PC-9 (cell line): ENCODE results near the gene PUS7. TPM values are rescaled to one million over a fixed set of nuclear protein-coding genes. Genes with fewer than 3 reads are reported as not detected.

ENCODE experiments used
- BruUV-seq: library from RNA; stranded (reverse); fragments of 400-500 nt; replicated peaks from 2 replicates; lab custom pipeline; 2021; lab: Mats Ljungman, UMichigan
- CTCF ChIA-PET: fragments of 300-600 bp; sonication (Branson Sonifier 250); formaldehyde crosslinking; loops from one replicate; lab custom pipeline; 2022; ENCODE audit warnings: antibody characterized with exemption; lab: Charles Lee
- POLR2A ChIA-PET: fragments of 300-600 bp; sonication (Branson Sonifier 250); formaldehyde crosslinking; loops from one replicate; lab custom pipeline; 2022; ENCODE audit warnings: antibody characterized with exemption; ENCODE audit not compliant: unreplicated experiment; lab: Charles Lee
- DNase-seq, 2 experiments: peaks; one replicate each; pipeline versions ENCODE4 v3.0.0 to v3.0.0-alpha.2; 2015 to 2022; ENCODE audit warnings: mixed read lengths in 1 of 2
- H2AFZ ChIP-seq: fragments of 200-600 bp; sonication (generic); 2 replicates; pipeline ENCODE4 v1.8.1; 2017; ENCODE audit warnings: antibody characterized with exemption
- H3F3A ChIP-seq: fragments of 200-600 bp; sonication (generic); 2 replicates; pipeline ENCODE4 v1.8.1; 2017; ENCODE audit warnings: antibody characterized with exemption, mild to moderate bottlenecking, low read depth; ENCODE audit not compliant: insufficient read depth
- H3K27ac ChIP-seq: fragments of 200-600 bp; sonication (generic); 2 replicates; pipeline ENCODE4 v1.6.1; 2016; ENCODE audit warnings: mixed run types
- H3K27me3 ChIP-seq: fragments of 200-600 bp; sonication (generic); 2 replicates; pipeline ENCODE4 v1.6.1; 2016; ENCODE audit warnings: low read depth, mixed run types; ENCODE audit not compliant: insufficient read depth
- H3K36me3 ChIP-seq: fragments of 200-600 bp; sonication (generic); 2 replicates; pipeline ENCODE4 v1.6.1; 2016; ENCODE audit warnings: low read depth, mixed run types
- H3K4me1 ChIP-seq: fragments of 200-600 bp; sonication (generic); replicated peaks from 2 replicates; pipeline ENCODE4 v1.6.1; 2016; ENCODE audit warnings: mixed run types; ENCODE audit not compliant: insufficient read depth
- H3K4me2 ChIP-seq: fragments of 200-600 bp; sonication (generic); 2 replicates; pipeline ENCODE4 v1.6.1; 2017; ENCODE audit warnings: mixed run types
- H3K4me3 ChIP-seq: fragments of 200-600 bp; sonication (generic); 2 replicates; pipeline ENCODE4 v1.6.1; 2016; ENCODE audit warnings: mixed run types
- H3K79me2 ChIP-seq: fragments of 200-600 bp; sonication (generic); 2 replicates; pipeline ENCODE4 v1.6.1; 2017; ENCODE audit warnings: low read depth, mixed run types
- H3K9me2 ChIP-seq: fragments of 200-600 bp; sonication (generic); 2 replicates; pipeline ENCODE4 v1.8.1; 2017; ENCODE audit warnings: mild to moderate bottlenecking; ENCODE audit not compliant: insufficient read depth
- H3K9me3 ChIP-seq: fragments of 200-600 bp; sonication (generic); 2 replicates; pipeline ENCODE4 v1.8.1; 2016; ENCODE audit warnings: low read depth; ENCODE audit not compliant: insufficient read depth
- H4K20me1 ChIP-seq: fragments of 200-600 bp; sonication (generic); 2 replicates; pipeline ENCODE4 v1.8.1; 2017; ENCODE audit not compliant: insufficient read depth
- CTCF ChIP-seq: fragments of 200-600 bp; sonication (generic); conservative IDR thresholded peaks from 2 replicates; pipeline ENCODE4 v1.6.1; 2017; ENCODE audit warnings: mixed run types, antibody characterized with exemption, mild to moderate bottlenecking, moderate library complexity
- EZH2 ChIP-seq: fragments of 200-600 bp; sonication (generic); IDR thresholded peaks from 2 replicates; pipeline ENCODE4 v1.8.0; 2017; ENCODE audit warnings: antibody characterized with exemption, low read depth
- intact Hi-C: fragments of 100-400 bp; cut with micrococcal nuclease; formaldehyde crosslinking; loops from one replicate; pipeline ENCODE4 v1.10.0; 2022; ENCODE audit not compliant: unreplicated experiment
- total RNA-seq: library from RNA; stranded (reverse); gene quantifications from 2 replicates; pipeline ENCODE4 v1.2.3, GENCODE V29; 2021

The PUS7 gene
- total RNA-seq, 1 experiment from 2014 or later = 25.0 TPM

GRCh38 chr7:105408791-105409410 is 113.2 kb downstream of the PUS7 start:
- H3K36me3 ChIP-seq = no peaks in the 10 kb centered on the region
- no peak overlapping the region for H2AFZ ChIP-seq
- H3K9me3 ChIP-seq = no peaks in the 10 kb centered on the region
- H3F3A ChIP-seq = no peaks in the 10 kb centered on the region
- no peak overlapping the region for H3K4me2 ChIP-seq
- no peak for DNase-seq
- ChIA-PET POLR2A (interaction anchor here (0.6 kb wide), 1 partner anchor 154 kb away, joined by 6 read pairs; no protein-coding TSS in a partner anchor), CTCF (no interaction called here)
- H3K27me3 ChIP-seq = no peaks in the 10 kb centered on the region
- no peak overlapping the region for H3K4me3 ChIP-seq
- no peak overlapping the region for H3K27ac ChIP-seq
- H3K4me1 ChIP-seq = no peaks in the 10 kb centered on the region
- BruUV-seq = no TSS peak
- H3K79me2 ChIP-seq = no peaks in the 10 kb centered on the region
- intact Hi-C loops = loop anchor here (10.0 kb wide), 1 partner anchor 176 kb away; the partner anchor contains the start of gene EFCAB10
- no peaks in the 10 kb centered on the region for H3K9me2 ChIP-seq
- TF ChIP-seq EZH2 (no peak), CTCF (no peak)
- H4K20me1 ChIP-seq = no peaks in the 10 kb centered on the region

Other genes starting within 250 kb of the PUS7 start
- 60.6 and 66.0 TPM in 2 replicates for gene SRPK2, start 133.3 kb downstream of the PUS7 start, total RNA-seq
- gene RINT1, start 9.9 kb upstream of the PUS7 start, total RNA-seq = 21.4 and 25.1 TPM in 2 replicates
- gene EFCAB10, start 59.2 kb upstream of the PUS7 start, total RNA-seq = not detected in 2 replicates